Measurements from ENCODE around the gene ZNF318. TPM values are rescaled to one million over a fixed set of nuclear protein-coding genes. Genes with fewer than 3 reads are reported as not detected.
"Not testable (repeated sequence)": the region's sequence is repeated elsewhere in the genome, so short reads cannot be mapped to it uniquely, and the experiment has no call there.

The ZNF318 gene
- total RNA-seq, 6 experiments from 2014 or later = 8.8 to 13.3 (median 9.1) TPM

DNA sequence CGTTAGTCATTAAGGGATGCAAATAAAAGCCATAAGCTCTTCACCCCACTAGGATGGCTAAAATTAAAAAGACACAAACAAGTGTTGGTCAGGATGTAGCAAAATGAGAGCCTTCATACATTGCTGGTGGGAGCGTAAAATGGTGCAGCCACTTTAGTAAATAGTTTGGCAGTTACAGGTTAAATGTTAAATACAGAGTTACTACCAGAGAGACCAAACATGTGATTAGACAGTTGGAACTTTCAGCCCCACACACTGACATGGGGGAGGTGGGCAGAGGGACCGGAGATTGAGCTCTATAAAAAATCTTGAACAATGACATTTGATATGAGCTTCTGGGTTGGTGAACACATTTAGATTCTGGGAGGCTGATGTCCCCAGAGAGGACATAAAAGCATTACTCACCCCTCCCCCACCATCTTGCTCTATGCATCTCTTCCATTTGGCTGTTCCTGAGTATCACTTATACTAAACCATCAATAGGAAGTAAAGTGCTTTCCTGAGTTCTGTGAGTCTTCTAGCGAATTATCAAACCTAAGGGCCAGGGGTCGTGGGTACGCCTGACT is 20.4 kb upstream of the ZNF318 start:
- intact Hi-C loops (cut with DNase I) = no loop called here

GRCh38 chr6:43386492-43386891 is 17.0 kb upstream of the ZNF318 start:
- H3K27me3 ChIP-seq = no peaks in the 10 kb centered on the region
- WGBS (ENCODE audit: insufficient coverage, low coverage, low lambda C conversion rate, missing lambda C conversion rate) = 45% methylated on average over 1 of the region's 1 CpG
- H3K36me3 ChIP-seq = no peaks in the 10 kb centered on the region
- DNase-seq = no peak
- intact Hi-C loops (cut with DNase I) = no loop called here
- no peaks in the 10 kb centered on the region for H3K4me1 ChIP-seq
- TF ChIP-seq POLR2A (IDR thresholded peaks at IDR 0.05) = no peak
- TF ChIP-seq, protein P1, sequence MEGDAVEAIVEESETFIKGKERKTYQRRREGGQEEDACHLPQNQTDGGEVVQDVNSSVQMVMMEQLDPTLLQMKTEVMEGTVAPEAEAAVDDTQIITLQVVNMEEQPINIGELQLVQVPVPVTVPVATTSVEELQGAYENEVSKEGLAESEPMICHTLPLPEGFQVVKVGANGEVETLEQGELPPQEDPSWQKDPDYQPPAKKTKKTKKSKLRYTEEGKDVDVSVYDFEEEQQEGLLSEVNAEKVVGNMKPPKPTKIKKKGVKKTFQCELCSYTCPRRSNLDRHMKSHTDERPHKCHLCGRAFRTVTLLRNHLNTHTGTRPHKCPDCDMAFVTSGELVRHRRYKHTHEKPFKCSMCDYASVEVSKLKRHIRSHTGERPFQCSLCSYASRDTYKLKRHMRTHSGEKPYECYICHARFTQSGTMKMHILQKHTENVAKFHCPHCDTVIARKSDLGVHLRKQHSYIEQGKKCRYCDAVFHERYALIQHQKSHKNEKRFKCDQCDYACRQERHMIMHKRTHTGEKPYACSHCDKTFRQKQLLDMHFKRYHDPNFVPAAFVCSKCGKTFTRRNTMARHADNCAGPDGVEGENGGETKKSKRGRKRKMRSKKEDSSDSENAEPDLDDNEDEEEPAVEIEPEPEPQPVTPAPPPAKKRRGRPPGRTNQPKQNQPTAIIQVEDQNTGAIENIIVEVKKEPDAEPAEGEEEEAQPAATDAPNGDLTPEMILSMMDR (IDR thresholded peaks at IDR 0.05) = peak in 2 of 4 donors; percentile 42 to 50
- H3K27ac ChIP-seq = no peak overlapping the region
- no peak overlapping the region for H3K4me3 ChIP-seq
- H3K9me3 ChIP-seq = no peaks in the 10 kb centered on the region
- peak in 2 of 4 donors; percentile 62 to 64 for ATAC-seq

More for the DNA sequence above, 20.4 kb upstream of the ZNF318 start:
- H3K9me3 ChIP-seq = no peaks in the 10 kb centered on the region
- no peak for TF ChIP-seq POLR2A (IDR thresholded peaks at IDR 0.05)
- no peak for ATAC-seq
- H3K27ac ChIP-seq = no peak overlapping the region
- H3K36me3 ChIP-seq = no peaks in the 10 kb centered on the region
- H3K4me1 ChIP-seq = no peaks in the 10 kb centered on the region
- H3K4me3 ChIP-seq = no peak overlapping the region
- 76% methylated on average over 6 of the region's 6 CpGs for WGBS (ENCODE audit: insufficient coverage, low coverage, low lambda C conversion rate, missing lambda C conversion rate)
- H3K27me3 ChIP-seq = no peaks in the 10 kb centered on the region
- DNase-seq = no peak

DNA sequence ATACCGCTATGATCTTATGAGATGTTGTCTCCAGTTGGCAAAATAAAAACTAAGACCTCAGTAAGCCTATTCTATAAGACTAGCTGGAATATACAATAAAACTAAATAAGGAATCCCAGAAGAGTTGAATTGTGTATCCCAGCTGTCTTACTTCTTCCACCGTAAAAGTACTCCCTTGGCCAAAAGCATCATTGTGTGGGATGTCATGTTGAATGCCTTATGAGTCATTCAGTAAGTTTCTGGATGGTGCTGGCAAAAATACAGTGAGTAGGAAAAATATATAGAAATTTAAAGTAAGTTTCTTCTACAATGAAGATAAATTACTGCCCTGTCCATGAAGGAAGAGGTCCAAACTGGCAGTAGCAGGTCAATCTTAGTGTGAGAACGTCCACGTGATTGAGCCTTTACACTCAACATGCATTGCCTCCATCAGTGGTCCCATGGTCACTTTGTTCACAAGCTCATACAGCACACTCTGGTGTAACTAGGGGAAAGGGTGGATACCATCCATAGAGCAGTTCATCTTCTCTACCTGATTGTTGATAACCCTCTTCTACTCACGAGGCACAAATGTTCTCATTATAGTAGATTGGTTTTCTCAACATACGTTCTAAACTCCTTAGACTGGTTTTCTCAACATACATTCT is 13.7 kb upstream of the ZNF318 start:
- H3K36me3 ChIP-seq = no peaks in the 10 kb centered on the region
- 60% methylated on average over 6 of the region's 6 CpGs for WGBS (ENCODE audit: insufficient coverage, low coverage, low lambda C conversion rate, missing lambda C conversion rate)
- H3K27ac ChIP-seq = no peak overlapping the region
- no peak for DNase-seq
- ATAC-seq = no peak
- no peak for TF ChIP-seq POLR2A (IDR thresholded peaks at IDR 0.05)
- TF ChIP-seq, protein P1 (IDR thresholded peaks at IDR 0.05) = no peak
- intact Hi-C loops (cut with DNase I) = no loop called here
- H3K4me3 ChIP-seq = no peak overlapping the region
- H3K27me3 ChIP-seq = no peaks in the 10 kb centered on the region
- no peaks in the 10 kb centered on the region for H3K9me3 ChIP-seq
- H3K4me1 ChIP-seq = no peaks in the 10 kb centered on the region

DNA sequence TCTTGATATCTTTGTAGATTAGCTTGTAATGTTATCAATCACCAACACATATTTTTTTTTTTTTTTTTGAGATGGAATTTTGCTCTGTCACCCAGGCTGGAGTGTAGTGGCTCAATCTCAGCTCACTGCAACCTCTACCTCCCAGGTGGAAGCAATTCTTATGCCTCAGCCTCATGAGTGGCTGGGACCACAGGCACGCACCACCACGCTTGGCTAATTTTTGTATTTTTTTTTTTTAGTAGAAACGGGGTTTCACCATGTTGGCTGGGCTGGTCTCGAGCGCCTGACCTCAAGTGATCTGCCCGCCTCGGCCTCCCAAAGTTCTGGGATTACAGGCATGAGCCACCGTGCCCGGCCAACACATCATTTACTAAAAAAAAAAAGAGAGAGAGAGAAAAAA is 11.4 kb upstream of the ZNF318 start:
- WGBS (ENCODE audit: insufficient coverage, low coverage, low lambda C conversion rate, missing lambda C conversion rate) = 95% methylated on average over 2 of the region's 9 CpGs
- ATAC-seq; H3K9me3 ChIP-seq; H3K4me1 ChIP-seq; intact Hi-C loops (cut with DNase I); H3K36me3 ChIP-seq; DNase-seq; H3K4me3 ChIP-seq; H3K27me3 ChIP-seq; H3K27ac ChIP-seq: not testable (repeated sequence)

GRCh38 chr6:43378631-43379030 is 9.2 kb upstream of the ZNF318 start:
- Histone ChIP-seq H3K27ac (no peak overlapping the region), H3K4me1 (no peaks in the 10 kb centered on the region), H3K36me3 (no peaks in the 10 kb centered on the region), H3K4me3 (no peak overlapping the region), H3K27me3 (no peaks in the 10 kb centered on the region), H3K9me3 (no peaks in the 10 kb centered on the region)
- TF ChIP-seq, protein P1 (IDR thresholded peaks at IDR 0.05) = no peak
- TF ChIP-seq POLR2A (IDR thresholded peaks at IDR 0.05) = no peak
- DNase-seq (no peak), ATAC-seq (no peak)
- intact Hi-C loops (cut with DNase I) = no loop called here
- WGBS (ENCODE audit: insufficient coverage, low coverage, low lambda C conversion rate, missing lambda C conversion rate) = 100% methylated on average over 2 of the region's 3 CpGs
